Measurements from ENCODE around the gene CWH43. TPM values are rescaled to one million over a fixed set of nuclear protein-coding genes. Genes with fewer than 3 reads are reported as not detected.
A peak's percentile ranks its signal among the peaks of the same experiment; 100 is the strongest.

The CWH43 gene
- total RNA-seq, 1 donor from 2014 or later = not detected

DNA sequence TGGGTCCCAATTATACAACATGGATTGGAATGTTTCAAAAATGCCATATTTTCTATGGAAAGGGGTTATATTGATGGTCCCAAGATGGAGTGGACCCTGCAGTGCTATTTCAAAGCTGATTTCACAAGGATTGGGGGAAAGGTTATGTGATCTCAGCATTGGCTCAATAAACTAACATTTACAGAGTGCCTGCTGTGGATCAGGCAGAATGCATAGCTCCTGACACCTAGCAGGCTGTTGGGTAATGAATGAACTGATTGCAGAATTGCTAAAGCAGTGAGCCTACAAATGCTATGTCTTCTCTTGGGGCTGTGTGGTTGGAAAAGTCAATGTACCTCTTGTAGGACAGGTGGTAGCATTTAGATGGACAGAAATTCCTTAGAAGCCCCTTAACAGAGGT is 16.9 kb downstream of the CWH43 start:
- Mint-ChIP-seq H3K36me3 (ENCODE audit: low read depth) (no peaks in the 10 kb centered on the region), H3K4me3 (no peak overlapping the region), H3K27ac (ENCODE audit: unreplicated experiment) (no peak overlapping the region), H3K4me1 (no peaks in the 10 kb centered on the region), H3K27me3 (ENCODE audit: low read depth) (peaks cover 16% of the 10 kb centered on the region), H3K9me3 (no peaks in the 10 kb centered on the region)
- no peak for DNase-seq (ENCODE audit: low read depth, low spot score)
- TF ChIP-seq, protein P1, sequence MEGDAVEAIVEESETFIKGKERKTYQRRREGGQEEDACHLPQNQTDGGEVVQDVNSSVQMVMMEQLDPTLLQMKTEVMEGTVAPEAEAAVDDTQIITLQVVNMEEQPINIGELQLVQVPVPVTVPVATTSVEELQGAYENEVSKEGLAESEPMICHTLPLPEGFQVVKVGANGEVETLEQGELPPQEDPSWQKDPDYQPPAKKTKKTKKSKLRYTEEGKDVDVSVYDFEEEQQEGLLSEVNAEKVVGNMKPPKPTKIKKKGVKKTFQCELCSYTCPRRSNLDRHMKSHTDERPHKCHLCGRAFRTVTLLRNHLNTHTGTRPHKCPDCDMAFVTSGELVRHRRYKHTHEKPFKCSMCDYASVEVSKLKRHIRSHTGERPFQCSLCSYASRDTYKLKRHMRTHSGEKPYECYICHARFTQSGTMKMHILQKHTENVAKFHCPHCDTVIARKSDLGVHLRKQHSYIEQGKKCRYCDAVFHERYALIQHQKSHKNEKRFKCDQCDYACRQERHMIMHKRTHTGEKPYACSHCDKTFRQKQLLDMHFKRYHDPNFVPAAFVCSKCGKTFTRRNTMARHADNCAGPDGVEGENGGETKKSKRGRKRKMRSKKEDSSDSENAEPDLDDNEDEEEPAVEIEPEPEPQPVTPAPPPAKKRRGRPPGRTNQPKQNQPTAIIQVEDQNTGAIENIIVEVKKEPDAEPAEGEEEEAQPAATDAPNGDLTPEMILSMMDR (conservative IDR thresholded peaks at IDR 0.05) = no peak

DNA sequence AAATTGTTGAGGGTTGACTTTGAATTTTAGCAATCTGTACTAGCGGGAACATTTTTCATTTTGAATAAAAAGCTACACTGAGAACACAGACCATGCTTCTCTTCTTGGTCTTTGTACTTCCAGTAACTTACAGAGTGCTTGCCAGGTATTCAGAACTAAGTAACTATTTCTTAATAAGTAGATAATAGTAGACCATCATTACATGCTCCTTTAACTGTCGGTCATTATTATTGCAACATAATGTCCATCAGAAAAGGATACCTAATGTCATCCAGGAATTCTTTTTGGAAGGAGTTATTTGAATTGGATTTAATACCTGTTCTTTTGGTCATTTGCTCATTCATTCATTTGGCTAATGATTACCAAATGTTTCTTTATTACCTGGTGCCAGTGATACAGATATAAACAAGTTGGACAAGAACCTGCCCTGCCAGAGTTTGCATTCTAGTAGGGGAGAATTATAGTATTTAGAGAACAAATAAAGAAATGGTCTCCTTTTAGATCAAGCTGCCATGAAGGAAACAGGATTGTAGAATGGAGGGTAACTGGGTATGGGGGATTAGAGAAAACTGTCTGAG is 32.7 kb downstream of the CWH43 start:
- no peak overlapping the region for H3K4me3 Mint-ChIP-seq
- peaks cover 28% of the 10 kb centered on the region for H3K9me3 Mint-ChIP-seq
- no peaks in the 10 kb centered on the region for H3K4me1 Mint-ChIP-seq
- H3K27me3 Mint-ChIP-seq (ENCODE audit: low read depth) = no peaks in the 10 kb centered on the region
- no peaks in the 10 kb centered on the region for H3K36me3 Mint-ChIP-seq (ENCODE audit: low read depth)
- TF ChIP-seq, protein P1 (conservative IDR thresholded peaks at IDR 0.05) = no peak
- no peak overlapping the region for H3K27ac Mint-ChIP-seq (ENCODE audit: unreplicated experiment)
- DNase-seq (ENCODE audit: low read depth, low spot score) = no peak

DNA sequence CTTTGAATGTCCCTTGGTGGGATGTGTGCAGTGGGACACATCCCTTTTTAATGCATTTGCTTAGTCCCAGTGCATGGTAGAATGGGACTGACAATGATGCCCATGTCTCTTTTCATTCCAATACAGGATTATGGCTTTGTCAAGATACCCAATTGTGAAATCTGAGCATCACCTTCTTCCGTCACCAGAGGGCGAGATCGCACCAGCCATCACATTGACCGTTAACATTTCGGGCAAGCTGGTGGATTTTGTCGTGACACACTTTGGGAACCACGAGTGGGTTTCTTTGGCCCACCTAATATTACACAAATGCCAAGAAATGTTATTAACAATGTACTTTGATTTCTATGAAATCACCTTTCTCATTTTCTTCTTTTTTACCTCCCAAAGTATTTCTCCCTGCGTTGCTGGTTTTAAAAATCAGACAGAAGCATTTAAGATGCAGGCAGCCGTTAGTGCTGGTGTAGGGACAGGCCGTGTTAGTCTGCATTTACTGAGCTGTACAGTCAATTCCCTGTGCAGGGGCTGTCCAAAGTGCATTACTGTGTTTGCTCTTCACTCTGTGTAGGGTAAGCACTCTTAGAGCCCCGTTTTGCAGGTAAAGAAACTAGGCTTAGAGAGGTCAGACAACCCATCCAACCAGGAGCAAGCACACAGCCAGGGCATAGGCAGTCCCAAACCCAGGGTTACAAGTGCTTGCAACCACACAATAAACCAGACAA is 46.5 kb downstream of the CWH43 start:
- H3K4me1 Mint-ChIP-seq = no peaks in the 10 kb centered on the region
- H3K27ac Mint-ChIP-seq (ENCODE audit: unreplicated experiment) = no peak overlapping the region
- TF ChIP-seq, protein P1 (conservative IDR thresholded peaks at IDR 0.05) = peak; percentile 31
- peaks cover 4% of the 10 kb centered on the region for H3K9me3 Mint-ChIP-seq
- peak; percentile 4 for DNase-seq (ENCODE audit: low read depth, low spot score)
- H3K36me3 Mint-ChIP-seq (ENCODE audit: low read depth) = no peaks in the 10 kb centered on the region
- no peaks in the 10 kb centered on the region for H3K27me3 Mint-ChIP-seq (ENCODE audit: low read depth)
- H3K4me3 Mint-ChIP-seq = no peak overlapping the region

DNA sequence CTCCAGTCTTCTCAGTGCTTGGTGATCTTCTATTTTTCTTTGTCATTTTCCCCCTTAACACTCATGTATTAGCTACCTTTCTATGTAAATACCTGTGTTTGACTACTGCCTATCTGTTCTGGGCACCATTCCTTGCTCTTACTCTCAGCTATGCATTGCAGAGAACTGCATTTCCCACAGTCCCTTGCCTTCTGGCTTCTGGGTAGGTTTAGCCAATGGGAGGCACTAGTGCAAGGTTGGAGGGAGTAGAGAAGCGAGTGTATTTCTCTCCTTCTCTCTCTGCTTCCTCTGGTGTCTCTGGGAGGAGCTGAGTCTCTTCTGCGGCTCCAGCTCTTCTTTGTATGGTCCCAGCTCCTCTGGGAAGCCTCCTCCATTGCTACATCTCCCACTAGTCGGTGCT is 50.5 kb downstream of the CWH43 start:
- no peak overlapping the region for H3K4me3 Mint-ChIP-seq
- no peaks in the 10 kb centered on the region for H3K27me3 Mint-ChIP-seq (ENCODE audit: low read depth)
- no peaks in the 10 kb centered on the region for H3K36me3 Mint-ChIP-seq (ENCODE audit: low read depth)
- no peaks in the 10 kb centered on the region for H3K4me1 Mint-ChIP-seq
- H3K9me3 Mint-ChIP-seq = peaks cover 1% of the 10 kb centered on the region
- TF ChIP-seq, protein P1 (conservative IDR thresholded peaks at IDR 0.05) = no peak
- DNase-seq (ENCODE audit: low read depth, low spot score) = no peak
- no peak overlapping the region for H3K27ac Mint-ChIP-seq (ENCODE audit: unreplicated experiment)

DNA sequence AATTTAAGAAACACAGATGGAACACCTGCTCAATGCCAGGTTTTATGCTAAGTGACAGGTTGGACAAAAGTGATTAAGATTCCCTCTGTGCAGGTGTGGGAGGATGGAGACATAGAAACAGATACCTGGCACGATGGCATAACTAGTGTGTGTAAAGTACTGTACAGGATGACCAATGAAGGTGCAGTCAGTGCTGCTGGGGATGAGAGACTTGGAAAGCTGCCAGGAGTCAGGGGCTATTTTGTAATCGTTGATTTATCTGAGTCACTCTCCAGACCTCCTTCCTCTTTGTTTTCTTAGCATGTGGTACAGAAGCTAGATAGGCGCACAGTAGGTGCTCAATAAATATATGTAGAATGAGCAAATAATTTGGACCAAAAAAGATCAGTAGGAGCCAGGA is 58.2 kb downstream of the CWH43 start:
- no peak overlapping the region for H3K4me3 Mint-ChIP-seq
- peaks cover 3% of the 10 kb centered on the region for H3K36me3 Mint-ChIP-seq (ENCODE audit: low read depth)
- no peak for DNase-seq (ENCODE audit: low read depth, low spot score)
- no peaks in the 10 kb centered on the region for H3K4me1 Mint-ChIP-seq
- TF ChIP-seq, protein P1 (conservative IDR thresholded peaks at IDR 0.05) = no peak
- H3K27ac Mint-ChIP-seq (ENCODE audit: unreplicated experiment) = no peak overlapping the region
- no peaks in the 10 kb centered on the region for H3K27me3 Mint-ChIP-seq (ENCODE audit: low read depth)
- H3K9me3 Mint-ChIP-seq = peaks cover 34% of the 10 kb centered on the region
